ENCODE results near the gene MTF1.

DNA sequence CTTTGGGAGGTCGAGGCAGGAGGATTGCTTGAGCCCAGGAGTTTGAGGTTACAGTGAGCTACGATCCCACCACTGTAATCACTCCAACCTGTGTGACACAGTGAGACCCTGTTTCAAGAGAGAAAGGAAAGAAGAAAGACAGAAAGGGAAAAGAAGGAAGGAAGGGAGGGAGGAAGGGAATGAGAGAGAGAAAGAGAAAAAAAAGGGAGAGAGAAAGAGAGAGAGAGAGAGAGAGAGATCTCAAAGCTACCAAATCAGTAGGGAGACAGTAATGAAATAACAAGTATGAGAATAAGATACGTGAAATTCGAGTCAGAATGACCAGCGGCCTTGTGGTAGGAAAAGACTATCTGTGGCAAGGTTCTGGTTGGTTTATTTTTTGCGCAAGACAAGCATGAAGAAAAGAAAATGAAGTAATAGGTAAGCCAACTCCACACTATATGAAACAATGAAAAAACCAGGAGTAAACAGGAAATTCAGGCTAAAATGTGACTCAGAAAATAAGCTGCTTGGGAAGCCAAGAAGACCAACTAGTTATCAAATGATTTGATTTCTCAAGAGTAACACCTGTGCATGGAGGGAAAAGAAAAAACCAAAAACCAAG lies 8.9 kb downstream of the MTF1 start:
- TF ChIP-seq, protein P1, sequence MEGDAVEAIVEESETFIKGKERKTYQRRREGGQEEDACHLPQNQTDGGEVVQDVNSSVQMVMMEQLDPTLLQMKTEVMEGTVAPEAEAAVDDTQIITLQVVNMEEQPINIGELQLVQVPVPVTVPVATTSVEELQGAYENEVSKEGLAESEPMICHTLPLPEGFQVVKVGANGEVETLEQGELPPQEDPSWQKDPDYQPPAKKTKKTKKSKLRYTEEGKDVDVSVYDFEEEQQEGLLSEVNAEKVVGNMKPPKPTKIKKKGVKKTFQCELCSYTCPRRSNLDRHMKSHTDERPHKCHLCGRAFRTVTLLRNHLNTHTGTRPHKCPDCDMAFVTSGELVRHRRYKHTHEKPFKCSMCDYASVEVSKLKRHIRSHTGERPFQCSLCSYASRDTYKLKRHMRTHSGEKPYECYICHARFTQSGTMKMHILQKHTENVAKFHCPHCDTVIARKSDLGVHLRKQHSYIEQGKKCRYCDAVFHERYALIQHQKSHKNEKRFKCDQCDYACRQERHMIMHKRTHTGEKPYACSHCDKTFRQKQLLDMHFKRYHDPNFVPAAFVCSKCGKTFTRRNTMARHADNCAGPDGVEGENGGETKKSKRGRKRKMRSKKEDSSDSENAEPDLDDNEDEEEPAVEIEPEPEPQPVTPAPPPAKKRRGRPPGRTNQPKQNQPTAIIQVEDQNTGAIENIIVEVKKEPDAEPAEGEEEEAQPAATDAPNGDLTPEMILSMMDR (IDR thresholded peaks at IDR 0.05; ENCODE audit: low read depth, low read length), result no peak
- TF ChIP-seq EZH2phosphoT487 (IDR thresholded peaks at IDR 0.05; ENCODE audit: low read depth), result no peak
